ENCODE data around the gene FHDC1.

The FHDC1 gene

DNA sequence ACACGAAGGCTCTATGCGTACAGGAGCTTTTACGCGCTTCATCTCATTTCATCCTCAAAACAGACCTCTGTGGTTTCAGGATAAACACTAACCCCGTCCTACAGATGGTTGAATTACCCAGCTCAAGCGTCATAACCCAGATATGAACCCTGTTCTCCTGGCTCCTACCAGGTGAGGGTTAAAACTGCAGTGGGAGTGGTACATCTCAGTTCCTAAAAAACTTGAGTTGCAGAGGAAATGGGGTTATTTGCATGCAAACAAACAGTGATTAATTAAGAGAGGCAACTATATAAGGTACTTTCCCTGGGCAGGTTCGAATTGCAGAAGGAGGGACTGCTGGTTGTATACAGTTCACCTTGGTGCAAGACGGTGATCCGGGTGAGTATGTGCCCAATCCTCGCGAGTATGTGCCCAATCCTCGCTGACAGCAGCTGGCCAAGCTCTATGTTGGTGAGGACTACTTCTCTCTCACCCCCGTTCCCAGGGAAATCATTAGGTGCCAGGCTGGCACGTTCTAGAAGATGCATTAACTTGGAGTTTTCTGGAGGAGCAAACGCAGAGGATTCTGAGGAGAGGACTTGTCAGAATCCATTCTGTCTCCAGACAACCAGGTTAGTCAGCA lies 72.6 kb downstream of the FHDC1 start:
- no peak for DNase-seq

- no peak for DNase-seq
Observed at GRCh38 chr4:153010146-153010545, 74.0 kb downstream of the FHDC1 start.

DNA sequence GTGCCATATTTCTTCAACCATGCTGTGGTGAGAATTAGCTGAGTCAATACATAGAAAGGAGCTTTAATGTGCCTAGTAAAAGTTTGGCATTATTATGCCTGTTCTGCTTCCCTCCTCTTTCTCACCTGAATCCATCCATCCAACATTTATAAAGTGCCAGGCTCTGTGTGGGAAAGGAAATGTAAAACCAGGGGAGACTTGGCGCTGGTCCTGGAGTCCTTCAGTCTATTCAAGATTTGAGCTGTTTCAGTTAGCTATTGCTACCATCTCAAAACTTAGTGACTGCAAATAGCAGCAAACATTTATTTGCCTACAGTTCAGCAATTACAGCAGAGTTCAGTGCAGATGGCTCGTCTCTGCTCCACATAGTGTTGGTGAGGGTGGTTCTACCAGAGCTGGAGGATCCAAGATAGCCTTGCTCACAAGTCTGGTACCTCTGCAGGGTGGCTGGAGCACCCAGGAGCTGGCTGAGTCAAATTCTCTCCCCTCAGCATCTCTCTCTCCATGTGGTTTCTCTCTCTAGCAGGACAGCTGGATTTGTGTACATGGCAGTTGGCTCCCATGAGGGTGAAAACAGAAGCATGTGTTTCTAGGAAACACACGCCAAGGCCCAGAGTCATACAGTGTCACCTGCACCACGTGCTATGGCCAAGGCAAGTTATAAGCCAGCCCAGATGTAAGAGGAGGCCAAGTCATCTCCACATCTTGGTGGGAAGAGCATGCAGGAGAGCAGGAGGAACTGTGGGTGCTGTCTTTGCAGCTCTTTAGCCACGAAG lies 77.3 kb downstream of the FHDC1 start:
- no peak for DNase-seq

GRCh38 chr4:153014460-153014859 lies 78.3 kb downstream of the FHDC1 start:
- DNase-seq, result no peak

DNA sequence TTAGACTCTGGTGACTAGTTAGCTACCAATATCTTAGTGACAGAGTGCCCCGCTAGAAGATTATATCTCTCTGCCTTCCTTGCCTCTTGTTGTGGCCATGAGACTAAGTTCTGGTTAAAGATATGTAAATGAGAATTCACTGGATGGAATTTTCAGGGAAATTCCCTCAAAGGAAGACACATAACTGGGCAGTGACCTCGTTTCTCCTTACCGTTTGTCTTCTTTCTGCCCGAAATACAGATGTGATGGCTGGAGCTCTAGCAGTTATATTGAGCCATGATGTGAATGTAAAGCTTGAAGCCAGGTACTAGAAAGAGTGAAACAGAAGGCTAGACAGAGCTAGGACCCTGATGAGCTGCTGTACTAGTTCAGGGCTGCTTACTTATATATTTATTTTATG lies 80.5 kb downstream of the FHDC1 start:
- DNase-seq, result no peak

DNA sequence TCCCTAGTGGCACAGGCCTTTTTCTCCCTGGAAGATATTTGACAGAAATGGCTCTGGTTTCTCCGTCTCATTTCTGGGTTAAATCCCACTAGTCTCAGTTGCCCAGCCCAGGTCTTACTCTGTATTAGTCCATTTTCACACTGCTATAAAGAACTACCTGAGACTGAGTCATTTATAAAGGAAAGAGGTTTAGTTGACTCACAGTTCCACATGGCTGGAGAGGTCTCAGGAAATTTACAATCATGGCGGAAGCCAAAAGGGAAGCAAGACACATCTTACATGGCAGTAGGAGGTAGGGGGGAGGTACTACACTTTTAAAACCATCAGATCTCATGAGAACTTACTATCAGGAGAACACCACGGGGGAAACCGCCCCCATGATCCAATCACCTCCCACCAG lies 81.9 kb downstream of the FHDC1 start:
- no peak for DNase-seq

DNA sequence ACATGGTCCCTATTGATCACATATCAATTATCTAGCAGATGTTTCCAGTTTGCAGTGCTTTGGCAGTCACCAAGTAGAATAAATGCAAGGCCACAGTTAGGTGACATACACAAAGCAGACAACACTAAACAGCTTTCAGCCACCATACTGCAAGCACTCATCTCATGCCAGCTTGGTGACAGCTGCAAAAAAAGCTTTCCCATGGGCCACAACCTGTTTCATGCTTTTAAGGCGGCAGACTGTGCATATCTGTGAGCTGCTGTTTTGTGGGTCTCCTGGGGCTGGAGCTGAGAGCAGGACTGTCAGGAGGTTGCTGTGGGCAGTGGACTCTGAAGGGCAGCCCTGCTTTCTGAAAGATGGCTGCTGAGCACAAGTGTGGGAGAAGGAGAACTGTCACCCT lies 82.6 kb downstream of the FHDC1 start:
- peak in 1 of 3 experiments; percentile 5 for DNase-seq

- DNase-seq, result no peak
Observed at GRCh38 chr4:153019906-153020305, 83.8 kb downstream of the FHDC1 start.

DNA sequence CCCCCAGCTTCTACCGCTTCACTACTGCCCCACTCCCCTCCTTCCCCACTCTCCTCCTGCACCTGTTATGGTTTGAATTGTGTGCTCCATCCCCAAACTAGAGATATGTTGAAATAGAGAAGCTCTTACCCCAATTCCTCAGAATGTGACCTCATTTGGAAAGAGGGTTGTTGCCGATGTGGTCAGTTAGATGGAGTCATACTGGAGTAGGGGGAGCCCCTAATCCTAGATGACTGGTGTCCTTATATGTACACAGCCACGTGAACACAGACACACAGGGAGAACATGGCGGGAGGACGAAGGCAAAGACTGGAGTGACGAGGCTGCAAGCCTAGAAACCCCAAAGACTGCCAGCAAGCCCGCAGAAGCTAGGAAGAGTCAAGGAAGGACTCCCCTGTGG lies 84.3 kb downstream of the FHDC1 start:
- DNase-seq, result no peak

DNA sequence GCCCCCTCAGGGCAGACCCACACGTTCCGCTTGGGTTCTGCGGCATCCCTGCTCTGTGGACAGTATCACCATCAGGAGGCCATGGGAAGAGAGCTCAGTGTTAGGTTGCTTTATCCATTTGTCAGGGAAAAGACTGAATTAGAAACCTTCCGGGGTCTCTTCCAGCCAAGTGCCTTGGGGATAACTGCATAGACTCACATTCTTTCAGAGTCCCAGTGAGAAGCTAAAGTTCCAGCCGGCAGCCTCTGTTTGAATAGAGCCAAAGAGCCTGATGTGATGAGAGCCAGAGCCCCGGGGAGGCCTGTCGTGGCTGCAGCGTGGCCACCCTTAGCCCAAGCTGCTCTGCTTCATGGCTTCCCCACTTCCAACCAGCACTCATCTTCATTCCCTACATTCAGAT lies 85.2 kb downstream of the FHDC1 start:
- no peak for DNase-seq

DNA sequence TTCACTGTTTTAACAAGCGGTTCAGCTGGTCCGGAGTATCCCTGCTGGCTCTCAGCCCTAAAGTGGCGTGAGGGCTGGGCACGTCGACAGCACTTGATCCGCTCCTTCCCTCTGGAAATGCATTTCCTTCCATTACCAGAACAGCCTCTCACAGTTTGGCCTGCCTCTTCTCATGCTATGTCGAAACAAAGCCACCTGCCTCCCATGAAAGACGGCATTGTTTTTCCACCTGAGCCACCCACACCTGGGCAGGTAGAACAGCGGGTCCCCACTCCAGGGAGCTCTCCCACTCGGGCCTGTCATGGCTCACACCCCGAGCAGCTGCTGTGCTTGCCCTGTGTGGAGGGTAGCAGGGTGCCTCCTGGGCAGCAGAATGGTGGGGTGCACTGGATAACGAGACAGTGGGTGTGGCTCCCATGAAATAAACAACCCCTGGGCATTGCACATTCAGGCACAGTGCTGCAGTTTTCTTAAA lies 86.2 kb downstream of the FHDC1 start:
- peak; percentile 65 to 86 (median 74) for DNase-seq

GRCh38 chr4:153023139-153023538 lies 87.0 kb downstream of the FHDC1 start:
- no peak for DNase-seq

GRCh38 chr4:153023692-153024394 lies 87.7 kb downstream of the FHDC1 start:
- no peak for DNase-seq

DNA sequence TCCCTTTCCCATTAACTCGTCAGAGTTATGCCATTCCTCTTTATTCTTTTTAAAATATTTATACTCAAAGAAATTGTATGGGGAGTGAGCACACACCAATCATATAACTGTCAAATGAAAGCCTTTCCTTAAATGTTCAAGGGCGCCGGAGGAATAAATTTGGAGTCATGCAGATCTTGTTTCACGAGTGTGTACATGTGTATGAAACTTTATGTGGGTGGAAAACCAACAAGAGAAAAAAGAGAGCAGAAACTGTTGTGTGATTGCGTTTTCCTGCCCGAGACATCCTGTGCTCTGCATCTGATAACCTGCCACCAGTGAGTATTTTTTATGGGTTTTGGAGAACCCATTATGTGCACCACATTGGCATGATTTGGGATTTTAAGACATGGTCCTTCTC lies 88.3 kb downstream of the FHDC1 start:
- no peak for DNase-seq

DNA sequence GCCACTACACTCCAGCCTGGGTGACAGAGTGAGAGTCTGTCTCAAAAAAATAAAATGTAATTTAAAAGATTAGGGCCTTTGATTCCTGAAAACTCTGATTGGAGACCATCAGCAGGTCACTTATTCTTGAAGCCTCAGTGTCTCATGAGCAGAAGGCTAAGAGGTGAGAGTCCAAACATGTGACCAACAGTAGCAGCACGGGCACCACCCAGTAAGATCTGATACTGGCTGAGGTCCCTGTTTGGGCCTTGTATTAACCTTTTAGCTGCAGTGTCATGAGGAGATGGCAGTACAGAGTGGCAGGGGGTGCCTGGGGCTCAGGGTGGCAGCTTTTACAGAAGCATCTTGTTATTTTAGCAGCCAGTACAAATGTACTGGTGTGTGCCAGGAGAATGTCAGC lies 89.3 kb downstream of the FHDC1 start:
- DNase-seq, result no peak

GRCh38 chr4:153026591-153027346 lies 90.6 kb downstream of the FHDC1 start:
- DNase-seq, result no peak

DNA sequence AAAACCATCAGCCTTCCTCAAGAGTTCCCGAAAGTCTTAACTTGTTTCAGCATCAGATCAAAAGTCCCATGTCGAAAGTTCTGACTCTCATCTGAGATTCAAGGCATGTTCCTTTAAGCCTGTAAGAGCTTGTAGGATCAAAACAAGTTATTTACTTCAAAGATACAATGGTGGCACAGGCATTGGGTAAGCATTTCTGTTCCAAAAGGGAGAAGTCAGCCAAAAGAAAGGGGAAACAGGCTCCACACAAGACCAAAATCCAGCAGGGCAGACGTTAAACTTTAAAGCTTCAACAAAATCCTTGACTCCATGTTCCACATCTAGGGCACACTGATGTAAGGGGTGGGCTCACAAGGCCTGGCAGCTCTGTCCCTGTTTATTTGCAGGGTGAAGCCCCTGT lies 91.7 kb downstream of the FHDC1 start:
- DNase-seq, result no peak

DNA sequence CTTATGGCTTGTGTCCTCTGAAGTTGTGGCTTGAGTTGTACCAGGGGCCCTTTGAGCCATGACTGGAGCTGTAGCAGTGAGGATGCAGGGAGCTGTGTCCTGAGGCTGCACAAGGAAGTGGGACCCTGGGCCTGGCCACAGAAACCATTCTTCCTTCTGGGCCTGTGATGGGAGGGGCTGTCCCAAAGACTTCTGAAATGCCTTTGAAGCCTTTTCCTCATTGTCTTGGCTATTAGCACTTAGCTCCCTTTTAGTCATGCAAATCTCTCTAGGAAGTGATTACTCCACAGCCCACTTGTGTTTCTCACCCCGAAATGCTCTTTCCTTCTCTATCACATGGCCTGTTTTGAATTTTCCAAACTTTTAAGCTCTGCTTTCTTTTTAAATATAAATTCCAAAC lies 92.4 kb downstream of the FHDC1 start:
- no peak for DNase-seq
